ENCODE measurements around the gene DGLUCY.
"Not testable (repeated sequence)": the region's sequence is repeated elsewhere in the genome, so short reads cannot be mapped to it uniquely, and the experiment has no call there.

Gene DGLUCY

DNA sequence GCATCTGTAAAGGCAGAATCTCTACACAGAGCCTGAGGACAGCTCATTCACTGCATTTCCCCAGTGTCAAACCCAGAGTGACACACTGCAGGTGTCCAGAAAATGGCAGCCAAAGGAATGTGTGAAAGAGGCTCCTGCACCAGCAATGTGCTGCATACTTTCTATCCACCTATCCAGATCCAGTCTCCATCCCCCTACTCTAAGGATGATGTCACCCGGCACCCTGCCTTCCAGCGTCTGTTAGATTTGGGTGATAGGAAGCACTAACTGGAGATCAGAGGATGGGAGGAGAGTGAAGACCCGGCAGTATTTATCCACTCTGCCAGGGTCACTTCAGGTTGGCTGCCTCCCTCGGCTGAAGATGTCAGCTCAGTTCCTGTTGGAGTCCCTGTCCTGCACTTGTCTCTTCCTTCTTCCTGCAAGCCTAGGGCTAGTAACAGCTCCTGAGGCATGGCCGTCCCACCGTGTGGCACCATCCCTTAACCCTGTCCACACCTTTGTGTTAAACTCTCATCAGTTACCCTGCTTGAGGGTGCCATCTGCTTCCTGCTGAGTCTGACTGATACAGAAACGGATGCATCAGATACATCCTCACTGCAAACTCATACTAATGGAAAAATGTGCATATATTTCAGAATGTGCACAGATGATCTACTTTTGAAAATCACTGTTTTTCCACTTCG lies 143.6 kb downstream of the DGLUCY start:
- peak; percentile 26 for DNase-seq (ENCODE audit: low spot score)

DNA sequence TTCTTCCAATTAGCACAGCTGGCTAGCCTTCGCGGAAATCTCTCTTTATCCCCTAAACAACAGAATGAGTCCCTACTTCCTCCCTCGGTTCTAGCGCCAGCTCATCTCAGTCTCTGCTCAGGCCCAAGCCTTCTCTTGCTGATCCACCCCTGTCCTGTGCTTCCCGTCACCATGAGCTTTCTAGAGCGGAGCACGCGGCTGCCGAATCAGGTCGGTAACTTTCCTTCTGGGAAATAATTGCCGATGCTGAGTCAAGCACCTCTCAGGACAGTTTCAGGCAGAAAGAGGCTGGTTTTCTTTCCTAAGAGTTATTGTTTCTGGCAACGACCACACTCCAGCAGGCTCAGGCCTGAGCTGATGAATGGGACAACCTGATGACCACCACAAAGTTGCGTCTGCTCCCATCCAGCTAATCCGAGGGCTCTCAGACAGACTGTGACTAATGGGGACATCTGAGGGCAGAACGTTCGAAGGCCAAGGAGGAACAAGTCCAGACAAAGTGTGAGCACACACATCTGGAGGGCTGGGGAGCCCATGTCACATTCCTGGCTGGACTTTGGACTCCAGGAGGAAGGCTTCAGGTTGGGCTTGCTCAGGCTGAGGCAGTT lies 144.2 kb downstream of the DGLUCY start:
- peak; percentile 42 for DNase-seq (ENCODE audit: low spot score)

DNA sequence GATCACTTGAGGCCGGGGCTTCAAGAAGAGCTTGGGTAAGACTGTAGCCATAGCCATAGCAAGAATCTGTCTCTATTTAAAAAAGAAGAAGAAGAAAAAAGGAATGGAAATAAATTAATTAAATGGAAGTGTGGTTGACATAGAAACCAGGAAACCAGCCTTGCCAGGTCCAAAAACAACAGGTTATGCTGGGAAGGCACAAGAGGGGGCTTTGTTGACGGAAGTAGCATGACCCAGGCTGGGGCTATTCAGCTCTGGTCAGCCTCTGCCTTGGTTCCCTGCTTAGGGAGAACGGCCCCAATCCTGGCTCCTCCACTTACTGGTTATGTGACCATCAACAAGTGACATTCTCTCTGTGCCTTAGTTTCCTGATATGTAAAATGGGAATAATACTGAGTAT lies 145.0 kb downstream of the DGLUCY start:
- no peak for DNase-seq (ENCODE audit: low spot score)

DNA sequence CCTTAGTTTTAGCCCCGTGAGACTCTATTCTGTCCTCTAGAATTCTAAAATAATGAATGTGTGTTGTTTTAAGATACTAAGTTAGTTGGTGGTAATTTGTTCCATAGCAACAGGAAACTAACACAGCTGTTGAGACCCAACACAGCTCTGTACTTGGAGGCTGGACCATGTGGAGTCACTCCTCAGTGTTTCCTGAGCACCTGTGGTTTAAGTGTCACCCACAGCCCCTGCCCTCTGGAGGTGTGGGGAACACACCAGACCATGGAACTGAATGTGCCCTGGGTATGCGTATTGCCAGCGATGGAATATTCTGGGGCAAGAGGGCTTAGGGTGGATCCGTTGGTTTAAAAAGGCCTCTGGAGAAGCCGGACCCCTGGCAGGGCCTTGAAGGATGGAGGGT lies 147.2 kb downstream of the DGLUCY start:
- no peak for DNase-seq (ENCODE audit: low spot score)

DNA sequence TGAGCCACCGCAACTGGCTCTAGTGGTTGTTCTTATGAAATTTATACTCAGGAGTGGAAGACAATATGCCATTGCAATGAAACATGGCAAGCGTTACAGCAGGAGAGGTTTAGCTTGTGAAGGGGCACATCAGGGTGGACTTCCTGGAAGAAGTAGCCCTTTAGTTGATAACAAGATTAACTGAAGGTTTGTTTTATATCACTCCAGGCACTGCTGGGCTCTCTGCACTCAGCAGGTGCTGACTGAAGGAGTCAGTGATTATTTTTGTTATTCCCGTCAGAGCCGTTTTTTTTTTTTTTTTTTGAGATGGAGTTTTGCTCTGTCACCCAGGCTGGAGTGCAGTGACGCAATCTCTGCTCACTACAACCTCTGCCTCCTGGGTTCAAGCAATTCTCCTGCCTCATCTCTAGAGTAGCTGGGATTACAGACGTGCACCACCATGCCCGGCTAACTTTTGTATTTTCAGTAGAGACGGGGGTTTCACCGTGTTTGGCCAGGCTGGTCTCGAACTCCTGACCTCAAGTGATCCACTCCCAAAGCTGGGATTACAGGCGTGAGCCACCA lies 148.2 kb downstream of the DGLUCY start:
- no peak for DNase-seq (ENCODE audit: low spot score)

DNA sequence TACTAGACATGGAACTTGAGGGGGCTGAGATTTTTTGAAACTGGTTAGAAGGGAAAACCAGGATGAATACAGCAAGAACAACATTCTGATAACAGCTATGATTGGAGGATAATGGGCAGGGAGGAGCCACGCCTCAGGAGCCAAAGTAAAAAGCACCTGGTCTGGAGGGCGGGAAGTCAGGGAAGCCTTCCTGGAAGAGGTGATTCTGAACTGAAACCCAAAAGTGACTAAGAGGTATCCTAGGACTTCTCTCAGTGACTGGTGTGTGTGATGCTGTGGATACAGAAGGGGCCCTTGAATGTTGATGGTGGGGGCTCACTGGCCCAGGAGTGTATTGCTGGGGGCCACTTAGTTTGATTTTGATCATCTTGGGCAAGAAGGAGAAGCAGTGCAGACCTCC lies 149.5 kb downstream of the DGLUCY start:
- DNase-seq (ENCODE audit: low spot score), result no peak

DNA sequence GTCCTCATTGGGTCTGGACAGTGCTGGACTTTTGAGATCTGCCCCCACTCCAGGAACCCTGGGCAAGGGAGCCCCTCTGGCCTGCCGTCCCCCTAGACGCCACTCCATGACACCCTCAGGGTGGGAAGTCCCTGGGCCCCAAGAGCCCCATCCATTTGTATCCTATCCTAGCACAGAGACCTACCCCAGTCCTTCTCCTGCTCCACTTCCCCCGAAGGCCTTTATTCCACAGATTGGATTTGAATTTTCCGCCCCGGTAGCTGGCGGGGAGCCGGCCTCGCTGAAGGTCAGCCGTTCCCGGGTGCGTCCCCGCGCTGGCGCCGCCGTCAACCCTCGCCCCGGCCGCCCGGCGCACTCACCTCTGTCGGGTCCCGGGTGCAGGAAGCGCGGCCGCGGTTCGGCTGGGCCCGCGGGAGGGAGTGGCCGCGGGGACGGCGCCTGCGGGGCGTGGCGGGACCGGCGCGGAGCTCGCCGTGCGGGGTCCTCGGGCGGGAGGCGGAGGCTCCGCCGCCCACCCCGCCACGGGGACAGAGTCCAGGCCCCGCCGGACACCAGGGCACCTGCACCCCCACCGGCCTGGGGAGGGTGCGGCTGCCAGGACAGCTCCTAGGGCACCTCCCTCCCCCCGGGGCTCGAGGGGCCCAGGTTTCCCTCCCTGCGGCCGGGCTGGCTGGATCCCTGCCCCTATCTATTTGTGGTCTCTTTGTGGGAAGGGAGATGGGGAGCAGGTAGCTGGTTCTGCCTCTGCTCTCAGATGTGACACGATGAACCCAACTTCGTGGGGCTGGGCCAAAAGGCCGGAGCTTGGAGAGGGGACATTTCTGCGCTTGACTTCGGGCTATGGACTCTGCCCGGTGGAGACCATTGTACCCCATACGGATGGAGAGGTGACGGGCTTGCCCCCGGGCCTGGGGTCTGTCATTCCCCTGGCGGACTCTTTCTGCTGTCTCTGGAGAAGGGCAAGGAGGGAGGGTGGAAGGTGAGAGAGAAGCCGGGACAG lies 150.6 kb downstream of the DGLUCY start:
- DNase-seq (ENCODE audit: low spot score), result no peak

DNA sequence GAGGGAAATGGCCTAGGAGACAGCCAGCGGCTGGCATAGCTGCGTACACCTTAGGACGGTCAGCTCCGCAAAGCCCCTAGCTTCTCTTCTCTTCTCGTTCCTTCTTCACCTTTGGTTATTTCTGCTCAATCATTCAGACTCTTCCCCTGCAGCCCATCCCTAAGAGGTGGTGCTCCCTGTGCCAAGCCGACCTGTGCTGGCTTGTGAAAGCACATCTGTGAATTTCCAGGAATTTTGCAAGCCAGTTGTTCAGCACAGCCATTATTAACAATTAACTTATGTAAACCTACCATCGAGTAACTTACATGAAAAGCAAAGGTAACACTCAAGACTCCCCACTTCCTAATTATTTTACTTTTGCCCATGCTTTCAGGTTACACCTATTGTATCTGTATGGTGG lies 151.5 kb downstream of the DGLUCY start:
- DNase-seq (ENCODE audit: low spot score), result no peak

DNA sequence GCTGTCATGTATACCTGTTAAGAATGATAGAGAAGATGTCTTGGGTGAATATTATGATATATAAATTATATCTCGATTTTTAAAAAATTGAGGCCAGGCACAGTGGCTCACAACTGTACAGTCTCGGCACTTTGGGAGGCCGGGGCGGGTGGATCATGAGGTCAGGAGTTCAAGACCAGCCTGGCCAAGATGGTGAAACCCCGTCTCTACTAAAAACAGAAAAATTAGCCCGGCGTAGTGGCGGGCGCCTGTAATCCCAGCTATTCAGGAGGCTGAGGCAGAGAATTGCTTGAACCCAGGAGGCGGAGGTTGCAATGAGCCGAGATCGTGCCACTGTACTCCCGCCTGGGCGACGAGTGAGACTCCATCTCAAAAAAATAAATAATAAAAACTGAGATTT lies 152.4 kb downstream of the DGLUCY start:
- DNase-seq (ENCODE audit: low spot score), result not testable (repeated sequence)

DNA sequence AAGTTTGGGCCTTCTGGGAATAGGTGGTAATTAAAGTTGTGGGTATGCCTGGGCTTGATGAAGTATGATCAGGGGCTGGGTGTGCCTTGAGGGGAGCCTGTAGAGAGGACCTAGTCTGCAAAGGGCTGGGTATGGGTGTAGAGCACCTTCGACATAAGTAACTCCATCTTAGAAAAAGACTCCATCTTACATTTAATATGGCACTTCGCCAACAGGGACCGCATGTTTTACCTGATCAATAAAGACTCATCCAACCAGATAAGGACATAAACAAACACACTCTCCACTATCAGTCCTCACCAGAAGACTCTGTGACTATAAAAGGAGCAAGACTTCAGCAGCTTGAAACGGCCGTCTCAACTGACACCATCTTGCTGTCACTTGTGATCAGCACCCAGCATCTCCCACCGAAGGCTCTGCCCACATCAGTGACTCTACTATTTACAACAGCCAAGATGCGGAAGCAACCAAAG lies 154.1 kb downstream of the DGLUCY start:
- no peak for DNase-seq (ENCODE audit: low spot score)

DNA sequence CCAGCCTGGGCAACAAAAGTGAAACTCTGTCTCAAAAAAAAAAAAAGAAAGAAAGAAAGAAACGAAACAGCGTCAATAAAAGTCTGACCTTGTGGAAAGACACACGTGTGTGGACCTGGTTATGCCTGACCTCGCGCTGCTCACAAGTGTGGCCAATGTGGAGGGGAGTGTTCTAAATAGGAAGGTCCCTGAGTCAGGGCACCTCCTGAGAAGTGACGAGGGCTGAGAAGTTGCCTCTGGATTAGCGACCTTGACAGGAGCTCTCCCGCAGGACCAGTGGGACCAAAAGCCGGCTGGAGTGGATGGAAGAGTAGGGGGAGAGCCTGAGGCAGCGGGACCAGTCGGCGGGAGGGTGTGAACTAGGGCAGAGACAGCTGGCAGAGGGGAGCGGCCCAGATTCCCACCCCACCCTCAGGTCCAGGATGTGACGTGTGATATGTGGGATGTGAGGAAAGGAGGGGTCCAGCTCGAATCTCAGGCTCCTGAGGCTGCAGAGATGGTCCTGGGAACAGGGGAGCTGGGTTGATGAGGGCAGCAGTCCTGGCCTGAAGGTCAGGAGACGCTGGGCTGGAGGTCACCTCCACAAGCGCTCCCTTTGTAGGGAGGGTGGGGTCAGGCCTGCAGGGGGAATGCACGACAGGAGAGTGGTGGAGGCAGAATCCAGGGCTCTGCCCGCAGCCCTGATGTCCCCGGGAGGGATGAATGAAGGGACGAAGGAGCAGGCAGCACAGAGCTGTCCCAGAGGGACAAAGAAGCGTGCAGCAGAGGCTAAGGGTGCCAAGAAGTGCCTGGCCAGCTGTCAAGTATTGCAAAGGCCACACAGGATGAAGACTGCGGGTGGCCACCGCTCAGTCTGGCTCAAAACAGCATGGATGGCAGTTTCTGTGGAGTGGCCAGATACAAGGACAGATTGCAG lies 155.5 kb downstream of the DGLUCY start:
- DNase-seq (ENCODE audit: low spot score), result no peak

DNA sequence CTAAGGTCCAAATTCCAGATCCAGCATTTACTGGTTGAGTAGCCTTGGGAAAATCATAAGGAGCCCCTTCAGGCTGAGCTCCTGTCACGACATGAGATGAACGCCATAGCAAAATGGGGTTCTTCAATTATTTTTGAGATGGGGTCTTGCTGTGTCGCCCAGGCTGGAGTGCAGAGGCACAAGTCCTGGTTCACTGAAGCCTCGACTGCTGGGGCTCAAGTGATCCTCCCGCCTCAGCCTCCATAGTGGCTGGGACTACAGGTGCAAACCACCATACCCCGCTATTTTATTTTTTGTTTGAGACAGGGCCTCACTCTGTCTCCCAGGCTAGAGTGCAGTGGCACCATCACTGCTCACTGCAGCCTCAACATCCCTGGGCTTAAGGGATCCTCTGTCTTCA lies 156.3 kb downstream of the DGLUCY start:
- no peak for DNase-seq (ENCODE audit: low spot score)

DNA sequence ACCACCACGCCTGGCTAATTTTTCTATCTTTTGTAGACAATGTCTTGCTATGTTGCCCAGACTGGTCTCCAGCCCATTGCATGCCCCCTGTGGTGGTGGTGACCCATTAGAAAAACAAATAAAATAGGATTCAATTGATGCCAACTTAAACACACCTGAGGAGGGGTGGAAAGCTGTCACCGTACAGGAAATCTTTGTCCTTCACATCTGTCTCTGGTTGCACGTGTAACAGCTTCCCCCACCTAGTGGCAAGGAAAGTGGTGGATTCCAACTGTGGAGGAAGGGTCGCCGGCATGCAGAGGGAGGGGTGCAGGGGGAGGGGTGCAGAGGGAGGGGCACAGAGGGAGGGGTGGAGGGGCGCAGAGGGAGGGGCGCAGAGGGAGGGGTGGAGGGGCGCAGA lies 156.7 kb downstream of the DGLUCY start:
- no peak for DNase-seq (ENCODE audit: low spot score)

DNA sequence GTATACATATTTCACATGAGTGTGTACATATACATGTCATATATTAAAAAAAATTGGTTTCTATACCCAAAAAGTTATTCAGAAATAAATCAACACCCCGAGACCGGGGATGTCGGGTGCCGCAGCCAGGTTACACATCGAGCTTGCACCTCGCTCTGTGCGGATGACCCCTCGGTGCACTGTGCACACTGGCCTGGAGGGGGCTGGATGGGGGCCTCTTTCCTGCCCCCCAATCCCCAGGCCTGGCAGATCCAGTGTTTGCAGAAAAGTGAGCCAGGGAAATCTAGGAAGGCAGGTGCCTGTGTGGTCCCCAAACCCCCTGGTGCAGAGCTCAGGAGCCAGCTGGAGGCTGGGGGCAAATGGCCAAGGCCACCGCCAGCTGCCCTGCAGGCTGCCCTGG lies 157.8 kb downstream of the DGLUCY start:
- no peak for DNase-seq (ENCODE audit: low spot score)

DNA sequence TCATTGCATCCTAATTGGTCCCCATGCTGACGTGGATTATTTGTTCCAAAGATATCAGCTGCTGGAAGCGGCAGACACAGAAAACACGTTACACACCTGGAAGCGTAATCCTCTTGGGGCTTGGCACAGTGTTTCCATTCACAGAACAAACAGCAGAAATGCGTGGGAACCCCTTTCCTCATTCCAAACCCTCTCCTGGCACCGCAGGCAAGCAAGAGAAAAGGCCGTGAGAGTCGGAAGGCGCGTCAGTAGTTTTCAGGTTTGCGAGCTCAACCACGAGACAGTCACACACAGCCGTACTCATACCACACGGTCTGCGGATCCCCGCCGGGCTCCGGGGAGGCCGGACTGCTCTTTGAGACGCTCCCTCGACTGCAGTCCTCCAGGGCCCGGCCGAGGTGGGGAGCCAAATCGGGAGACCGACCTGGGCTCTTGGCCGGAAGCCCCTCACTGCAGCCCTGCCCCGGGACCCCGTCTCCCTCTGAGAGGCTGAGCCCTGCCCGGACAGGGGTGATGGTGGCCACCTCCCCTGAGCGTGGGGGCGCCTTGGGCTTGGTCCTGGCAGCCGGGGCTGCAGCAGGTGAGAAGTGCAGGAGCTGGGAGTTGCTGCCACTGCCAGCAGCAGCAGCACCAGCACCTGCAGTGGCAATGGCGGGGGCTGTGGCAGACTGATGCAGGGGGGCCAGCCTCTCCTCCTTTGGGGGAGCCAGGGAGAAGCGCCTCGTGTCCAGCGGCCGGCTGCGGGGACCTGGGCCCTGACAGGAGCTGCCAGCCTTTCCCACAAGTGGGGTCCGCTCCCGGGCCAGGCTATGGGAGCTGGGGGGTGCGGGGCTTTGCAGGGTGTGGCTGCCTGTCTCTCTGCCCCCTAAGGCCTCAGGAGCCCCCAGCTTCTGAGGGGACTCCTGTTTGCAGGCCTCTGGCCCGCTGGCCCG lies 158.7 kb downstream of the DGLUCY start:
- DNase-seq (ENCODE audit: low spot score), result no peak

DNA sequence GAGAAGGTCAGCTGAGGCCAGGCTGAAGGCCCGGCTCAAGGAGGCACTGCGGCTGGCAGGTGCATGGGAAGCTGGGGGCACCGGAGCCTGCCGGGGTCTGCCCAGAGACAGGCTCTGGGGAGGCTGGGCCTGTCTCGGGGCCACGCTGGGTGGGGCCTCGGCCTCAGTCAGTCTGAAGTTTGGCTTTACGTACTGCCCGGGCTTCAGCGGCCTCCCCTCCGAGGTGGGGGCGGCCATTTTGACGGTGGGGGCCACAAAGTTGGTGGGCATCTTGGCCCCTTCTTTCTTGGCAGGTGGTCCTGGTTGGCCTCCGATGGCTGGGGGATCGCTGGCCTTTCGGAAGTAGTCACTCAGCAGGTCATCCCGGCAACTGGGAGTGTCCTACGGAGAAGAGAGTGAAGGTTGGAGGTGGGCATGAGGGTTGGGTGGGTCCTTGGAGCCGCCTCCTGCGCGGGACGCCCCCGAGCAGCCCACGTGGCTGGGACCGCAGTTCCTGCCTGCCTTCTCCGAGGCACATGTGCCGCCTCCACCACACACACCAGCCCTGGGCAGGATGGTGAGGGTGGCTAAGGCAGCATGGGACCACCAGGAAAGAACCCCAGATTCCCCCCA lies 159.5 kb downstream of the DGLUCY start:
- no peak for DNase-seq (ENCODE audit: low spot score)

DNA sequence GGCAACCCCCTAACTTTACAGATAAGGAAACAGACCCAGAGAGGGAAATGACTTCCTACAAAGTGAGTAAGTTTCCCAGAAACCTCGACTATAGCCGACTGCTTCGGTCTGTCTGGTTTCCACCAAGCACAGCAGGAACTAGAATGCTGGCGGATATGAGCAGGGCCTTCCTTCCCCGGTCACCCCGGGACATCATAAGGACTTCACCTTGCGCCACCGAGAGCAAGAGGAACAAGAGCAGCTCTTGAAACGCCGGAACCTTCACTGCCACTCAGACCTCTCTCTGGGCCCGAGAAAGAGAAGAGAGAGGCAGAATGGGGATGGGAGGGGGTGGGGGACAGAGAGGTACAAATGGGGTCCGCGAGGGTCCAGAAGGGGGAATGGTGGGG lies 160.0 kb downstream of the DGLUCY start:
- DNase-seq (ENCODE audit: low spot score), result no peak

DNA sequence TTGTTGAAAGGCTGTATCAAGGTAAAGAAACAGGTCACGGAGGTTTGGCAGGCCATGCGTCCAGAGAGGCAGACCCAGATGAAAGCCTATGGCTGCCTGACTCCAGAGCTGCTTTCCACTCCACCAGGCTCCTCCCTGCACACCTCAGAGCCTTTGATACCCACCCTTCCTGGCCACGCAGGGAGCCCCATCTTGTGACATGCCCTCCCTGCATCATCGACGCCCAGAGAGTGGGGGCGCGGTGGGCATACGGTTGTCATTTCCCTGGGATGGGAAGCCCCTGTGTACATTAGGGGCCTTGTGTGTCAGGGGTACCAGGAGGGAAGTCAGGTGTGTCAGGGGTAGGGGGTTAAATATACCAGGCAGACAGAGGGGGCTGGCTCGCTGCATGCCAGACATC lies 160.9 kb downstream of the DGLUCY start:
- DNase-seq (ENCODE audit: low spot score), result no peak

All from kidney tubule cell (primary cell).